Right forelimb (tissue), 1 donor: ENCODE measurements around the gene GNAT1.

ENCODE experiments used
- DNase-seq: peaks from one replicate; pipeline ENCODE4 v3.0.0-alpha.2; 2018

The GNAT1 gene

DNA sequence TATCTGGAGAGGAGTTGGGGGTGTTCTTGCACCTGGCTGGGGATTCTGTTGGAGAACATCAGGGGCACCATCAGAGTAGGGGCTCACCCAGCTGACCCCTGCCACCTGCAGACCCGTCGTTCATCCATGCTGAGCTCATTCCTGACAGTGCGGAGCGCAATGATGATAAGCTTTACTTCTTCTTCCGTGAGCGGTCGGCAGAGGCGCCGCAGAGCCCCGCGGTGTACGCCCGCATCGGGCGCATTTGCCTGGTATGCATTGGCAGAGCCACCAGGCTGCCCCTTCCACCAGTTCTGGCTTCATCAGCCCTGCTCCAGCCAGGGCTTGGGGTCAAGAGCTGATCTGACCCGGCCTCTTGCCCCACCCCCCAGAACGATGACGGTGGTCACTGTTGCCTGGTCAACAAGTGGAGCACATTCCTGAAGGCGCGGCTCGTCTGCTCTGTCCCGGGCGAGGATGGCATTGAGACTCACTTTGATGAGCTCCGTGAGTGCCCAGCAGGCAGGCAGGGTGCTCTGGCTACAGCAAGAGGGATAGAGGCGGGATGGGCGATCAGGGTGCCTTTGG lies 8.8 kb upstream of the GNAT1 start:
- DNase-seq: no peak

DNA sequence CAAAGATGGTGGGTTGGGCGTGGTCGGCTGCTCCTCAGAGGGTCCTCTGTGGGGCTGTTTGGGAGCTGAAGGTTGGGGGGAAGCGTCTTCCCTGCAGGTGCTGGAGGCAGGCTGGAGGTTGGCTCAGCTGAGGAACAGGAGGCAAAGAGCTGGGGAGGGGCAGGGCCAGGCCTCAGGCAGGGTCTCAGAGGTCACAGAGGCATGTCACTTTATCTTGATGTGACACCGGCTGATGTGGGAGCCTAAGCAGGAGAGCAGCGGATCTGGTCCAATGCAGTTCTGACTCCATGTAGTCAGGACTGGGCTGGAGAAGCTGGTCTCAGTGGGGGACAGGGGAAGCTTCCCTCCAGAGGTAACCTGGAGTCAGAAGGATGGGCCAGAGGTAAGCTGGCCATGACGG lies 7.7 kb upstream of the GNAT1 start:
- no peak for DNase-seq

DNA sequence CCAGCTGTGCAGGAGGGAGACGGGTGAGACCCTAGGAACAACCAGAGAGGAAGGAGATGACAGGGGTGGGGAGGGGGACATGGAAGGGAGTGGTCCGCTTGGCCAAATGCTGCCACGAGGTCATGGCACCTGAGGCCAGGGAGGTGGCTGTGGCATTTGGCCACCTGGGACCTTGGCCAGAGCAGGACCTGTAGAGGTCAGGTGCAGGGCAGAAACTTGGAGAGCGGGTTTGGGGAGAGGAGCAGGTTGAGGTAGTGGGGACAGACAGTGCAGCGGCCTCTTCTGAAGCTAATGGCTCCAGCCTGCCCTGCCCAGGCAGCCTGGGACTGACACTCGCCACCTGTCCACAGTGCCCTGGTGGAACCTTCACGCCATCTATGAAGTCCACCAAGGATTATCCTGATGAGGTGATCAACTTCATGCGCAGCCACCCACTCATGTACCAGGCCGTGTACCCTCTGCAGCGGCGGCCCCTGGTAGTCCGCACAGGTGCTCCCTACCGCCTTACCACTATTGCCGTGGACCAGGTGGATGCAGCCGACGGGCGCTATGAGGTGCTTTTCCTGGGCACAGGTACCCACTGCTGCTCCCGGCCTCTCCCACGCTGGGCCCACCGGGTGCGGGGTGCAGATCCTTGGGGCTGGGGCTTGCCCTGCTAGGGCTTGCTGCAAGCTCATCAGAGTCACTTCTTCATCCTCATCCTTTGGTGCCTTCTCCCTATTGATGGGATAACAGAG lies 7.0 kb upstream of the GNAT1 start:
- no peak for DNase-seq

DNA sequence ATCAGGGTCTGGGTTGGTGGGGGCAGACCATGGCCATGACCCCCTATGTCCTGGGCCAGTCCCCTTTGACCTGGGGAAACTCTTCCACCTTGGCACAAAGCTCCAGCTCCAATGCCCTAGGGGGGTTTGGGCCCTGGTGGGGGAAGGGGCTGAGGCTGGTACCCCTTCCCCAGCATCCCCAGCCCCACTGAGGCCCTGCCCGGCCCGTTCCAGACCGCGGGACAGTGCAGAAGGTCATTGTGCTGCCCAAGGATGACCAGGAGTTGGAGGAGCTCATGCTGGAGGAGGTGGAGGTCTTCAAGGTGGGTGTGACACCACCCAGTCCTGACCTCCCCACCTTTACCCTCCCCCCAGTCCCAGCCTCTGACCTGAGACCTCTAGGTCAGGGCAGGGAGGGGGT lies 6.2 kb upstream of the GNAT1 start:
- no peak for DNase-seq

DNA sequence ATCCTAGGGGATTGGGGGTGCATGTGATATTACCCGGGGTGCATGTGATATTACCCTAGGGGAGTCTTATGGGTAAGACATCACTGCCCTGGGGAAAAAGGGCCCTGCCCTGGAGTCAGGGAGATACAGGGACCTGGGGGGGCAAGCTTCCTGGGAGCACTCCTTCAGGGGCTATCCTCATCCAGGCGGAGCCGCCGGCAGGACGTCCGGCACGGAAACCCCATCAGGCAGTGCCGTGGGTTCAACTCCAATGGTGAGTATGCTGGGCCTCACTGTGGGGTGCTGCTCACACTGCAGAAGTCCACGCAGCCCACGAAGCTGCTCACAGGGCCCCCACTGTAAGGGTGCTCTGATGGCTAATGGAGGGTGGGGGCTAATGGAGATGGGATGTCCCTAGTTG lies 5.3 kb upstream of the GNAT1 start:
- no peak for DNase-seq

DNA sequence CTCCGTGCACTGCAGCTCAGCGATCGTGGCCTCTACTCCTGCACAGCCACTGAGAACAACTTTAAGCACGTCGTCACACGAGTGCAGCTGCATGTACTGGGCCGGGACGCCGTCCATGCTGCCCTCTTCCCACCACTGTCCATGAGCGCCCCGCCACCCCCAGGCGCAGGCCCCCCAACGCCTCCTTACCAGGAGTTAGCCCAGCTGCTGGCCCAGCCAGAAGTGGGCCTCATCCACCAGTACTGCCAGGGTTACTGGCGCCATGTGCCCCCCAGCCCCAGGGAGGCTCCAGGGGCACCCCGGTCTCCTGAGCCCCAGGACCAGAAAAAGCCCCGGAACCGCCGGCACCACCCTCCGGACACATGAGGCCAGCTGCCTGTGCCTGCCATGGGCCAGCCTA lies 3.7 kb upstream of the GNAT1 start:
- DNase-seq: no peak

DNA sequence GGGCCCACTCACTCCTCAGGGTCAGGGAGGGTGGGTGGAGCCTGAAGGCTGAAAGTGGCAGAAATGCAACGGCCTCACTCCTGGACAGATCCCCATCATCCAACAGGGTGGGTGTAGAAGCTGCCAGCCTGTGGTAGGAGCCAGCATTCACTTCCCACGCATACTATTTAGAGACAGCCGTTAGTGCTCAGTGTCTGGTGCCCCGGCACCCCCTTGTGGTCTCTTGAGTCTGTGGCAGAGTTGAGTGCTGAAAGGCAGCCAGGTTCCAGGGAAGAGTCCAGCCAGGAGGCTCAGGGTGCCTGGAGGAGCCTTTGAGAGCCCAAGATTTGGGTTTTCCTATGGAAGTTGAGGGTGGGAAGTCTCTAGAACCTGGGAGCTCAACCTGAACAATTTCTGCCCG lies 2.1 kb upstream of the GNAT1 start:
- DNase-seq: peak; percentile 86

DNA sequence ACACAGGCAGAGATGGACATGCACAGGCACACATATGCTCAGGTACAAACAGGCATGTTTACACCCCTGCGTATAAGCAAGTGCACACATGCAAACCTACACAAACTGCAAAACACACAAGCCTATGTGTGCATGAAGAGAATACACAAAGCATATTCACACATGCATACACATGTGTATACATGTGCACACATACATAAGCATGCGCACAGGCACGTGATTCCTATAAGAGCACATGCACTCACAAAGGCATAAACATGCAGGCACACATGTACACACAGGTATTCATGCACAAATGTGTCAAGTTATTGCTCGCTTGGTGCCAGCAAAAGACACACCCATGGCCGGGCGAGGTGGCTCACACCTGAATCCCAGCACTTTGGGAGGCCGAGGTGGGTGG lies 1.4 kb upstream of the GNAT1 start:
- no peak for DNase-seq

DNA sequence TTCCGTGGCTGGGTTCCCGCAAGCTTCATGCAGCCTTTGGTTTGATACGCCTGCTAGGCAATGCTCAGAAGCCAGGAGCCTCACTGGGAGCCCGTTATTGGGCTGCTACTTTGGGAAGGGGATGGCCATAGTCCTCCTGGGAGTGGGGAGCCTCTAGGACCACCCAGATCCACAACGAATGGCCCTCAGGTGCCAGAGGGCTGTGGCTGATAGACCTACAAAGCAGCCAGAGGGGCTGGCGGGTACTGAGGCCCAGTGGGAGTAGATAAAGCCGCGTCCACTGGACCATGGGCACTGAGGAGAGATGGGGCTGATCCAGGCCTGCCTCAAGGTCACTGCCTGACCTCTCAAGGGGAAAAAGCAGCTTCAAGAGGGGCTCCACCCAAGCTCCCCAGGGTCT lies 714 bp downstream of the GNAT1 start:
- no peak for DNase-seq

DNA sequence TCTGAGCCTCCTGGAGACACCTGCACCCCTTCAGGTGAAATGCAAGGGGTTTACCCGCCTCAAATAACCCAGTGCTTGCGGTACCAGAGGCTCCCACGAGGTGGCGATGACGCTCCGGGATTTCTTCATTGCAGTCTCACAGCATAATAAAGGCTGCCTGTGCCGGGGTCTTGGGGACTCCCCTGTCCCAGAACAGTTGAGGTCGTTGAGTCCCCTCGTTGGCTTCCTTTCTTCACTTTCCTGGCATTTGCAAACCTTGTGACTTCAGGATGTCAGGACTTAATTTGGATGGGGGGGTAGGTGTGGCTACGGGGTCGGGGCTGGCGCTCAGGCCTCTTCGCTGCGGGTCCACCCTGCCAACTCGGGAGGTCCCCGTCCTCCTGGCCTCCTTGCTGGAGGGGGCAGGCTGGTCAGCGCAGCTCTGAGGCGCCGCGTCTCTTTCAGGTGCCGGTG lies 1.3 kb downstream of the GNAT1 start:
- DNase-seq: peak; percentile 89

DNA sequence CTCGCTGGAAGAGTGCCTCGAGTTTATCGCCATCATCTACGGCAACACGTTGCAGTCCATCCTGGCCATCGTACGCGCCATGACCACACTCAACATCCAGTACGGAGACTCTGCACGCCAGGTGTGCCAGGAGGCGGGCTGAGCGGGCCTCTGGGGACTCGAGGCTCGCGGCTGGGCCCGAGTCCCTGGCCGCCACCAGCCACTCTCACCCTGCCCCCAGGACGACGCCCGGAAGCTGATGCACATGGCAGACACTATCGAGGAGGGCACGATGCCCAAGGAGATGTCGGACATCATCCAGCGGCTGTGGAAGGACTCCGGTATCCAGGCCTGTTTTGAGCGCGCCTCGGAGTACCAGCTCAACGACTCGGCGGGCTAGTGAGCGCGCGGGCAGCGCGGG lies 1.9 kb downstream of the GNAT1 start:
- DNase-seq: no peak

DNA sequence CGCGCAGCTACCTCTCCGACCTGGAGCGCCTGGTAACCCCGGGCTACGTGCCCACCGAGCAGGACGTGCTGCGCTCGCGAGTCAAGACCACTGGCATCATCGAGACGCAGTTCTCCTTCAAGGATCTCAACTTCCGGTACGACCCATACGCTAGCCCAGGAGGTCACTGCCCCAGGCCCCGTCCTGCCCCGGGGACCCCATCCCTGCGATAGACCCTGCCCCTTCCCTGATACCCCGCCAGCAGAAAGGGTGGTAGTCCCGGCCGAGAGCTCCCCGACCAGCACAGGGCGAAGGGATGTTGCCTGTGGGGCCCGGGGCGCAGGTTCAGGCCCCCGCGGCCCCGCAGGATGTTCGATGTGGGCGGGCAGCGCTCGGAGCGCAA lies 2.3 kb downstream of the GNAT1 start:
- no peak for DNase-seq

DNA sequence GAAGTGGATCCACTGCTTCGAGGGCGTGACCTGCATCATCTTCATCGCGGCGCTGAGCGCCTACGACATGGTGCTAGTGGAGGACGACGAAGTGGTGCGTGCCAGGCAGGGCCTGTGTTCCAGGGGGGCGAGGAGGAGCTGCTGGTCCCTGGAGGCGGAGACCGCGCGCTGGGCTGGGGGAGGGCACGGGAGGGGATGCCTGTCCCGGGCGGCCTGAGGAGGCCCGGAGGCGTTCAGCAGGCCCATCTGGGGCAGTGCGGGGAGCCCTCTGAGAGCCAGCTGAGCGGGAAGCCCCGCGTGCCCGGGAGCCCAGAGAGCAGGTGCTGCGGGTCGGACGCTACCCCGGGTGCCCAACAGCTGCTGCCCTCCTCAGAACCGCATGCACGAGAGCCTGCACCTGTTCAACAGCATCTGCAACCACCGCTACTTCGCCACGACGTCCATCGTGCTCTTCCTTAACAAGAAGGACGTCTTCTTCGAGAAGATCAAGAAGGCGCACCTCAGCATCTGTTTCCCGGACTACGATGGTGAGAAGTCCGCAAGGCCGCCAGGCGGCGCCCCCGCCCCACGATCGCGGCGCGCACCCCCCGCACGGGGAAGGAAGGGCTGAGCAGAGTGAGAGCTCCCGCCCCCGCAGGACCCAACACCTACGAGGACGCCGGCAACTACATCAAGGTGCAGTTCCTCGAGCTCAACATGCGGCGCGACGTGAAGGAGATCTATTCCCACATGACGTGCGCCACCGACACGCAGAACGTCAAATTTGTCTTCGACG lies 2.9 kb downstream of the GNAT1 start:
- peak; percentile 87 for DNase-seq

DNA sequence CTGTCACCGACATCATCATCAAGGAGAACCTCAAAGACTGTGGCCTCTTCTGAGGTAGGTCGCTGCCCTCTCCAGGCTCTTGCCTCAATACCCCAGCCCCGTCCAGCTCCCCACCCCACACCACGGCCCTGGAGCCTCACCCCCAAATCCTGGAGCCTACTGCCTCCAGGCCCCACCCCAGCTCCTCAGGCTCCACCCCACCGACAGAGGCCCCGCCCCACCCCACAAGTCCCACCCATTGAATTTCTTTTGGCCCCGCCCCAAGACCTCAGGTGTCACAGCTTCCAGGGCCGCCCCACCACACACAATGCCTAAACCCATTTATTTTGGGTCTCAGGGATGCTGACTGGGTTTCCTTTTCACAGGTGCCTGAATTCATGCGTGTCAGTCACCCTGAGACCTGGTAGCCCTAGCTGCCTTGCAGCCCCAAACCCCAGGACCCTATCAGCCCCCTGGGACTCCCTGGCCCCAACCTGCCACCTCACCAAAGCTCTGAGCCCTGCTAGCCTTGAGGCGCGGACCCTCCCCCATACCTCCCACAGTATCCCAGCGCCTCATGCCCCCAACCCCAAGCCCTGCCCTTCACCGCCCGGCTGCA lies 3.6 kb downstream of the GNAT1 start:
- no peak for DNase-seq

DNA sequence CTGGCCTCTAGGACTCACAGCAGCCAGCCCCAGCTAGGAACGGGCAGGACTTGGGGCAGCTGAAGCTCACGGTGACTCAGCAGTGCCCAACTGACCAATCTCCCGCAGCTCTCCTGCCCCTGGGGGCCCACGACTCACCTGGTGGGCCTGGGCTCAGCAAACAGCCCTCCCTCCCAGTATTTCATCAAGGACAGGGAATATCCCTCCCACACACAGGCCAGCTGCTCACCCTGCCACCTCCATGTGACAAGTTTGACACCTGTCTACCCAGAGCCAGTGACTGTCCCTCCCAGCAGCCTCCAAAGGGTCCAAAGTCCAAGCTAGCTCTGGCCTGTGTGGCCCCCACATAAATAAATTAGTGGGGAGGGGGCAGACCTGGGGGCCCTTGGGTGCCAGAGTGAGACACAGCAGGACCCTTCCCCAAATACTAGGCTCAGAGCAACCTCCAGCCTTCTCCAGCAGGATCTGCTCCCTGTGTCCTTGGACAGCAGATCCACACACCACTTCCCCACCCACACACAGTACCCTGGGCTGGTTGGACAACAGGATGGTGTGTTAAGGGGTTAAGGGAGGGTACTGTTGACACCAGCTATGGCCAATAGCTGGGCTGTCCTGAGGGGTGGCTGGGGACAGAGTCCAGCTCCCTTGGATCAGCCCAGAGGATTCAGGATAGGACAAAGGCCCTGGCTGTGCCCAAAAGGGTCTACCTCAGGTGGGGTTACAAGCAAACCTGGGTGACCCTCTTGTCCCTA lies 4.3 kb downstream of the GNAT1 start:
- DNase-seq: no peak

DNA sequence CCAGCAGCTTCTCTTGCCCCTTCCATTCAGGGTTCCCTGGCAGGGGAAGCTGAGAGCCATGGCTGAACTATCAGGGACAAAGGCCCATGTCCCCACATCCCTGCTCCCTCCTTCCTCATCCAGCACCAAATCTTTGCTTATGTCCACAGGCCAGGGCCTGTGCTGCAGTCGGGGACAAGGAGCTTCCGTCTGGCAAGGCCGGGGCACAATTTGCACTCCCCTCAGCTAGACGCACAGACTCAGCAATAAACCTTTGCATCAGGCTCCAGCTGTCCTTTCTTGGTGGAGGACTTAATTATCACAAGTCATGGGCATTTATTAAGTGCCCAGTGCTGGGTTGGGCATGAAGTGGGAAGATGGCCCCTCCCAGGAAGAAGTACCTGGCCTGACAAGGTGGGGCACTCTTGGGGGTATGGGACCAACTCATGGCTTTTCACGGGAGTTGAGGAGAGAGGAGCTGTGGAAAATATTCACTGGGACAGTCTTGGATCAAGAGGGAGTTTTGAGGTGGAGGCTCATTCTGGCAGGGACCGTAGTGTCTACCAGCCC lies 4.9 kb downstream of the GNAT1 start:
- DNase-seq: no peak

DNA sequence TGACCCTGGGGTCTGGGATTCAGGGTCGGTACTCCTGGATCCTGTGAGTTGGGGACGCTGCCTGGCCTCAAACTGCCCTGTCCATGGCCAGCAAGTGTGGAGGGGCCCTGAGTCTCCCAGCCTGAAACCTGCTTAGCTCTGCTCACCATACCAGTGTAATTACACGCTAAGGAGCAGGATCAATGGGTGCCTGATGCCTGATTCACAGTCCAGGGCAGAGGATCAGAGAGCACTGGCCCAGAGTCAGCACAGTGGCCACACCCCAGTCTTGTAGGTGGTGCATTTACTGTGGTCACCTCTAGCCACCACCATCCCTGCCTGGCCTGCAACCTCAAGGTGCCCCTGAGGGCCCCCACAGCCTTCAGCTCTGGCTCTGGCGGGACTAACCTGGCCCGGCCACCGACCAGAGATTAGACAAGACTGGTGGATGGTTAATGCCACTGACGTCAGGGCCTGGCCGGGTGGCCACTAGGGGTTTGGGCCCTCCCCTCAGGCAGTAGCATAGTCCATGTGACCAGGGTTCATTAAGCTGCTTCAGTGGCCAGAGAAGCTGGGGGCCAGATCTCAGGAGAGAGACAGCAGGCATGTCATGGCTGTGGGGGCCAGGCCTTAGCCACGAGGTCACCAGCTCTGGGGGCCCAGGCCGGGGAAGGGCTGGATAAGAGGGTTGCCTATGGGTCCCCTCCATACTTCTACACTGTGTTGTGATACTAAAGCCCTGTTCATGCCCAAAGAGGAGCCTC lies 10.3 kb downstream of the GNAT1 start:
- no peak for DNase-seq

DNA sequence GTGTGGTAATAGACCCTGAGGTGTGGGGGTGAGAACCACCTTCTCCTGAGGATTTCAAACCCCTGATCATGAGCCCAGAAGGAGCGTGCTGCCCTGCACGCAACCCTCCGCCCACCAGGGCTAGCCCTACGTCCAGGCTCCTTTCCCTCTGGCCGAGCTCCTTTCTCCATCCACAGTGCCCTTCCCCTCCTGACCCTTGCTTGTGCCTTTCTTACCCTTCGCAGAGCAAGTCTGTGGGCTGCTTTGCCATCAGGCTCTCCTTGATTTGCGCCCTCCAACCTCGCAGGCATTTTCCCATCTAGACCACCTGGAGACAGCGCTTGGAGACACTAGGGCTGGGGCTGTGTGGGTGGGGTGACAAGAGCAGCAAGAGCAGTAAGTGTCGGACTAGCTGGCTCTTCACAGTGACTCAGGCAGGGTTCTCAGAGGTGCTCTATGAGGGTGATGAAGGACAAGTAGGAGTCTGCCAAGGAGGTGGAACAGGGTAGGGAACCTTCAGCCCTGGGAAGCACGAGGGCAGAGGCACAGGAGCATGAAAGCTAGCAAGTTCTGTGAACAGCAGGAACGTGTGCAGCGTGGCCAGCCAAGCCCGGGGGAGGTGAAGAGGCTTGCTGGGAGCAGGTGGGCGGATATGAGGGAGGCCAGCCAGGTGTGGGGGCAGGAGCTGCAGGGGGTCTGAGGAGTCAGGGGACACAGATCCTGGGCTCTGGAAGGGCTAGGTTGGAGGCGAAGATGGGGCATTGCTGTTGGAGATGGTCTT lies 11.1 kb downstream of the GNAT1 start:
- no peak for DNase-seq

DNA sequence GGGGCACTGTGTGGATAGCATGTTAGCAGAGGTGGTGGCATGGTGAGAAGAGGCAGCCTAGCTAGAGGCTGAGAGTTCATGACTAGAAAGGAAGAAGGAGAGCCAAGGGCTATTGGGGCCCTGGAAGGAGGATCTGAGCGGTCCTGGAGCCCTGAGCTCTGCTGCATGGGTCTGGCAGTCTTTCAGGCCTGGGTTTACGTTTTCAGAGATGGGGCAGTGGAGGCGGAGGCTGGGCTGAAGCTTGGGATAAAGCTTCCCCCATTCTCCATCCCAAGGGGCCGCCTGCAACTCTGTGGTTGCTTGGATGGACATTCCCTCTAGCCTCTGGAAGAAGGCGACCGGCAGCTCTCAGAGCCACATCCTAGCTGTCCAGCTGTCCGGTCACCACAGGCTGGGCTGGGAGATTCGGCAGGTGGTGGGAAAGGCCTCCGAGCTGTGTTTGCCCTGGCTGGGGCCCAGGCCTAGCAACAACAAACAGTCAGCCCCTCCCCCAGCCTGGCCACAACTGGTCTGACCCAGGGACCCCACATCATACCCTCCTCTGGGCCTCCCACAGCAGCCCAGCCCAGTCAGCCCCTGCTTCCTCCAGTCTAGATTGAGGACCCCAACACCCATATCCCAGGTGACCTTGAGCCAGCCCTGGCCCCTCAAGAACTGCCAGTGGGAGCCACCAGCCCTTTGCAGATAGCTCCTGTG lies 11.9 kb downstream of the GNAT1 start:
- DNase-seq: no peak
